ENCODE data around the gene ACTR10. TPM values are rescaled to one million over a fixed set of nuclear protein-coding genes. Genes with fewer than 3 reads are reported as not detected.

ACTR10 gene
- total and polyA plus RNA-seq, 2 donors (not counting 1 experiment from before 2014, with no cell fraction given), result 50.7 to 121 TPM

DNA sequence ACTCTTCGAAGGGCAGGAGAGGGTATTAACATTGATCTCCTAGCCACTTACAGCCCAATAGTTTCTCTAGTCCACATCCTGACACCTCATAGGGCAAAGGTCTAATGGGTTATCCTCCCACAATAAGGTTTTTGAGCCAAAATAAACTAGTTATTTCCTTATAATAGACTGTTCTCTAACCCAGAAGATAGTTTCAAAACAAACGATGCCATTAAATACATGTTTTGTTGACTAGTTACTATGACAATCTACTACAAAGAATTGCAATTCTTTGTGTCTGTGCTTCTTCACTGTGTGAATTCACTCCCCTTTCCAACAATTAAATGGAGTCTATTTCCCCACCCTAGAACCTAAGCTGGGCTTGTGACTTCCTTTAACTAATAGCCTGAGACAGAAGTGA is 6.4 kb upstream of the ACTR10 start:
- TF ChIP-seq, protein P1, sequence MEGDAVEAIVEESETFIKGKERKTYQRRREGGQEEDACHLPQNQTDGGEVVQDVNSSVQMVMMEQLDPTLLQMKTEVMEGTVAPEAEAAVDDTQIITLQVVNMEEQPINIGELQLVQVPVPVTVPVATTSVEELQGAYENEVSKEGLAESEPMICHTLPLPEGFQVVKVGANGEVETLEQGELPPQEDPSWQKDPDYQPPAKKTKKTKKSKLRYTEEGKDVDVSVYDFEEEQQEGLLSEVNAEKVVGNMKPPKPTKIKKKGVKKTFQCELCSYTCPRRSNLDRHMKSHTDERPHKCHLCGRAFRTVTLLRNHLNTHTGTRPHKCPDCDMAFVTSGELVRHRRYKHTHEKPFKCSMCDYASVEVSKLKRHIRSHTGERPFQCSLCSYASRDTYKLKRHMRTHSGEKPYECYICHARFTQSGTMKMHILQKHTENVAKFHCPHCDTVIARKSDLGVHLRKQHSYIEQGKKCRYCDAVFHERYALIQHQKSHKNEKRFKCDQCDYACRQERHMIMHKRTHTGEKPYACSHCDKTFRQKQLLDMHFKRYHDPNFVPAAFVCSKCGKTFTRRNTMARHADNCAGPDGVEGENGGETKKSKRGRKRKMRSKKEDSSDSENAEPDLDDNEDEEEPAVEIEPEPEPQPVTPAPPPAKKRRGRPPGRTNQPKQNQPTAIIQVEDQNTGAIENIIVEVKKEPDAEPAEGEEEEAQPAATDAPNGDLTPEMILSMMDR (conservative IDR thresholded peaks at IDR 0.05 in 1 of 2, IDR thresholded peaks at IDR 0.05 in 1 of 2; ENCODE audit: low read depth in 1 of 2, low read length in 2 of 2), result no peak
- TF ChIP-seq EZH2 (IDR thresholded peaks at IDR 0.05; ENCODE audit: low read length, missing control alignments), result no peak
- Histone ChIP-seq H3K4me3 (replicated peaks in 1 of 4; ENCODE audit: control extremely low read depth in 1 of 4, insufficient read depth in 1 of 4, low read depth in 3 of 4, low read length in 4 of 4) (no peak overlapping the region), H3K4me1 (ENCODE audit: control insufficient read depth, extremely low read depth, insufficient read depth, low read length) (no peaks in the 10 kb centered on the region), H3K4me2 (ENCODE audit: extremely low read depth, insufficient read depth, low read length) (no peak overlapping the region), H3K79me2 (ENCODE audit: control insufficient read depth, insufficient read depth, low read length) (no peaks in the 10 kb centered on the region), H3K27ac (ENCODE audit: insufficient read depth, low read length) (no peak overlapping the region), H3K27me3 (ENCODE audit: control insufficient read depth, insufficient read depth, low read length) (no peaks in the 10 kb centered on the region), H3K36me3 (ENCODE audit: control insufficient read depth, insufficient read depth, low read length) (no peaks in the 10 kb centered on the region), H2AFZ (ENCODE audit: low read length) (no peak overlapping the region), H4K20me1 (ENCODE audit: control insufficient read depth, extremely low read depth, insufficient read depth, low read length) (no peaks in the 10 kb centered on the region), H3K9me3 (ENCODE audit: control insufficient read depth, insufficient read depth, low read depth, low read length) (no peaks in the 10 kb centered on the region), H3K9ac (ENCODE audit: insufficient read depth, low read length) (no peak overlapping the region)
- no peak for DNase-seq (ENCODE audit: low read depth in 2 of 2)

DNA sequence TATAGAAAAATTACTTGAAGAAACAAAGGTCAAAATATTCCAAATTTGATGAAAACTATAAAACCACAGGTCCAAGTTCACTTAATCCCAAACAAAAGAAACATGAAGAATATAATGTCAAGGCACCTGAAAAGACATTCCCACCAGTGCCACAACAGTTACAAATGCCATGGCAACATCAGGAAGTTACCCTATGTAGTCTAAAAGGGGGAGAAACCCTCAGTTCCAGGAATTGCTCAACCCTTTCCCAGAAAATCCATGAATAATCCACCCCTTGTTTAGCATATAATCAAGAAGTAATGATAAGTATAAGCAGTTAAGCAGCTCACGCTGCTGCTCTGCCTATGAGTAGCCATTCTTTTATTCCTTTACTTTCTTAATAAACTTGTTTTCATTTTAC is 3.8 kb upstream of the ACTR10 start:
- H4K20me1 ChIP-seq (ENCODE audit: control insufficient read depth, extremely low read depth, insufficient read depth, low read length), result no peaks in the 10 kb centered on the region

DNA sequence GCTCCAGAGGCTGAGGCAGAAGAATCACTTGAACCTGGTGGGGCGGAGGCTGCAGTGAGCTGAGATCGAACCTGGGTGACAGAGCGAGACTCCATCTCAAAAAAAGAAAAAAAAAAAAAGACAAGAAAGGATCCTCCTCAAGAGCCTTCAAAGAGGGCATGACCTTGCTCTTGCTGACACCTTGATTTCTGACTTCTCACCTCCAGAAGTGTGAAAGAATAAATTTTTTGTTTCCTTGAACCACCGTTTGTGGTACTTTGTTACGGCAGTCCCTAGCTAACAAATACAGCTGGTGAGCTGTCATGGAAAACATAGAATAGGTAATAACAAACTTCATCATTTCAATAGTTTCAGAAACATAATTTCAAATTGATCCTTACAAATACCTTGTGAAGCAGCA is 1.9 kb upstream of the ACTR10 start:
- Histone ChIP-seq H3K27me3 (ENCODE audit: control insufficient read depth, insufficient read depth, low read length) (no peaks in the 10 kb centered on the region), H3K36me3 (ENCODE audit: control insufficient read depth, insufficient read depth, low read length) (no peaks in the 10 kb centered on the region), H2AFZ (ENCODE audit: low read length) (no peak overlapping the region), H3K4me3 (replicated peaks in 1 of 4; ENCODE audit: control extremely low read depth in 1 of 4, insufficient read depth in 1 of 4, low read depth in 3 of 4, low read length in 4 of 4) (no peak overlapping the region), H3K9ac (ENCODE audit: insufficient read depth, low read length) (no peak overlapping the region), H3K4me1 (ENCODE audit: control insufficient read depth, extremely low read depth, insufficient read depth, low read length) (no peaks in the 10 kb centered on the region), H3K4me2 (ENCODE audit: extremely low read depth, insufficient read depth, low read length) (no peak overlapping the region), H3K9me3 (ENCODE audit: control insufficient read depth, insufficient read depth, low read depth, low read length) (no peaks in the 10 kb centered on the region), H4K20me1 (ENCODE audit: control insufficient read depth, extremely low read depth, insufficient read depth, low read length) (no peaks in the 10 kb centered on the region), H3K27ac (ENCODE audit: insufficient read depth, low read length) (no peak overlapping the region), H3K79me2 (ENCODE audit: control insufficient read depth, insufficient read depth, low read length) (peaks cover 23% of the 10 kb centered on the region)
- no peak for TF ChIP-seq EZH2 (IDR thresholded peaks at IDR 0.05; ENCODE audit: low read length, missing control alignments)
- TF ChIP-seq, protein P1 (conservative IDR thresholded peaks at IDR 0.05 in 1 of 2, IDR thresholded peaks at IDR 0.05 in 1 of 2; ENCODE audit: low read depth in 1 of 2, low read length in 2 of 2), result no peak
- DNase-seq (ENCODE audit: low read depth in 2 of 2), result no peak

More for the DNA sequence above, 3.8 kb upstream of the ACTR10 start:
- no peak overlapping the region for H3K27ac ChIP-seq (ENCODE audit: insufficient read depth, low read length)
- no peaks in the 10 kb centered on the region for H3K9me3 ChIP-seq (ENCODE audit: control insufficient read depth, insufficient read depth, low read depth, low read length)
- H3K9ac ChIP-seq (ENCODE audit: insufficient read depth, low read length), result no peak overlapping the region
- TF ChIP-seq EZH2 (IDR thresholded peaks at IDR 0.05; ENCODE audit: low read length, missing control alignments), result no peak
- TF ChIP-seq, protein P1 (conservative IDR thresholded peaks at IDR 0.05 in 1 of 2, IDR thresholded peaks at IDR 0.05 in 1 of 2; ENCODE audit: low read depth in 1 of 2, low read length in 2 of 2), result no peak
- no peak overlapping the region for H3K4me3 ChIP-seq (replicated peaks in 1 of 4; ENCODE audit: control extremely low read depth in 1 of 4, insufficient read depth in 1 of 4, low read depth in 3 of 4, low read length in 4 of 4)
- no peak for DNase-seq (ENCODE audit: low read depth in 2 of 2)
- H3K4me1 ChIP-seq (ENCODE audit: control insufficient read depth, extremely low read depth, insufficient read depth, low read length), result no peaks in the 10 kb centered on the region
- no peak overlapping the region for H2AFZ ChIP-seq (ENCODE audit: low read length)
- H3K36me3 ChIP-seq (ENCODE audit: control insufficient read depth, insufficient read depth, low read length), result no peaks in the 10 kb centered on the region
- H3K27me3 ChIP-seq (ENCODE audit: control insufficient read depth, insufficient read depth, low read length), result no peaks in the 10 kb centered on the region
- peaks cover 12% of the 10 kb centered on the region for H3K79me2 ChIP-seq (ENCODE audit: control insufficient read depth, insufficient read depth, low read length)
- H3K4me2 ChIP-seq (ENCODE audit: extremely low read depth, insufficient read depth, low read length), result no peak overlapping the region

Measured in fibroblast of lung (primary cell).